Stimulated activated CD4-positive, alpha-beta T cell treated with anti-CD3 and anti-CD28 coated beads, Interleukin-4, amount 100 ng/mL, for 1 hour (primary cell): ENCODE measurements around the gene NR2F1-AS1.
"Not testable (repeated sequence)": the region's sequence is repeated elsewhere in the genome, so short reads cannot be mapped to it uniquely, and the experiment has no call there.

ENCODE experiments used
- DNase-seq: peaks from one replicate; pipeline ENCODE4 v3.0.0-alpha.2; 2020

The NR2F1-AS1 gene

DNA sequence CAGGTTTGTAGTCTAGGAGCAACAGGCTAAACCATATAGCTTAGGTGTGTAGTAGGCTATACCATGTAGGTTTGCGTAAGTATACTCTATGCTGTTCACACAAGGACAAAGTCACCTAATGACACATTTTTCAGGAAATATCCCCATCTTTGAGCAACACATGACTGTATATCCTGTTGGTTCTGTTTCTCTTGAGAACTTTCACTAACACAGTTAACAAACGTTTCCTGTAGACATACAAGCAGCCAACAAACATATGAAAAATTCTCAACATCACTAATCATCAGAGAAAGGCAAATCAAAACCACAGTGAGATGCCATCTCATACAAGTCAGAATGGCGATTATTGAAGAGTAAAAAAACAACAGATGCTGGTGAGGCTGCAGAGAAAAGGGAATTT, 68.2 kb downstream of the NR2F1-AS1 start:
- DNase-seq = no peak

DNA sequence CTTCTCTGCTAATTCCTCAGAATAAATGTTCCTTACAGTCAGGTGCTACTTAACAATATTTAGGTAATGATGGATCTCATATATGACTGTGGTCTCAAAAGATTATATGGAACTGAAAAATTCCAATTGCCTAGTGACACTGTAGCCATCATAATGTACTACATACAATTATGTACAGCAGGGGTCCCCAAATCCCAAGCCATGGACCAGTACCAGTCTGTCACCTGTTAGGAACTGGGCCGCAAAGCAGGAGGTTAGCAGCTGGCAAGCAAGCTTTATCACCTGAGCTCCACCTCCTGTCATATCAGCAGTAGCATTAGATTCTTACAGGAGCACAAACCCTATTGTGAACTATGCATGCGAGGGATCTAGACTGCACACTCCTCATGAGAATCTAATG, 69.6 kb downstream of the NR2F1-AS1 start:
- no peak for DNase-seq

DNA sequence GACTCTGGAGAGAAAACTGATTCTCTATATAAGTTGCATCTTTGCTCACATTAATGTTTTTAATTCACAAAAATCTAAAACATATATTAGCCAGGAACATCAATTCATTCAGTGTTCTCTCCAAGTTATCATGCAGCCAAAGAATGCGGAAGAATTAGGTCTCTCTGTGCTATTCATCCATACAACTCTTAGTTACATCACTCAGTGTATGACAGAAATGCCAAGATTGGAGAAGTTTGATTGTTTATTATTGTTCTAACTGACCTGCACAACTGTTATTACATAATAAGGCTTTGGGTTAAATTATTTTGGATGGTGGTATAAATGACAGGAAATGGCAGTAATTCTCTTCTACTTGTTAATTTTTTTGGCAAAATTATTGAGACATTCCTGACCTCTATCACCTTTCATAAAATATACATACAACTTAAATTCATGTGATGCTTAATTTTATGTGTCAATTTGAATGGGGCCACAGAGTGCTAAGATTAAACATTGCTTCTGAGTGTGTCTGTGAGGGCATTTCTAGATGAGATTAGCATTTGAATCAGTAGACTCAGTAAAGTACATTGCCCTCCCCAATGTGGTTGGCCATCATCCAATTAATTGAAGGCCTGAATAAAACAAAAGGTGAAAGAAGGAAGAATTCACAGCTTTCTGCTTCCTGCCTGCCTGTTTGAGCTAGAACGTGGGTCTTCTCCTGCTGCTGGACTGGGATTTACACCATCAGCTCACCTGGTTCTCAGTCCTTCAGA, 70.2 kb downstream of the NR2F1-AS1 start:
- no peak for DNase-seq

DNA sequence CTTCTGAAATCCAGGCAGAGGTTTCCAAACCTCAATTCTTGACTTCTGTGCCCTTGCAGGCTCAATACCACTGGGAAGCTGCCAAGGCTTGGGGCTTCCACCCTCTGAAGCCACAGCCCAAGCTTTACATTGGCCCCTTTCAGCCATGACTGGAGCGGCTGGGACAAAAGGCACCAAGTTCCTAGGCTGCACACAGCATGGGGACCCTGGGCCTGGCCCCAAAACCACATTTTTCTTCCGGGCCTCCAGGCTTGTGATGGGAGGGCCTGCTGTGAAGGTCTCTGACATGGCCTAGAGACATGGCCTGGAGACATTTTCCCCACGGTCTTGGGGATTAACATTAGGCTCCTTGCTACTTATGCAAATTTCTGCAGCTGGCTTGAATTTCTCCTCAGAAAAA, 75.5 kb downstream of the NR2F1-AS1 start:
- DNase-seq = not testable (repeated sequence)

DNA sequence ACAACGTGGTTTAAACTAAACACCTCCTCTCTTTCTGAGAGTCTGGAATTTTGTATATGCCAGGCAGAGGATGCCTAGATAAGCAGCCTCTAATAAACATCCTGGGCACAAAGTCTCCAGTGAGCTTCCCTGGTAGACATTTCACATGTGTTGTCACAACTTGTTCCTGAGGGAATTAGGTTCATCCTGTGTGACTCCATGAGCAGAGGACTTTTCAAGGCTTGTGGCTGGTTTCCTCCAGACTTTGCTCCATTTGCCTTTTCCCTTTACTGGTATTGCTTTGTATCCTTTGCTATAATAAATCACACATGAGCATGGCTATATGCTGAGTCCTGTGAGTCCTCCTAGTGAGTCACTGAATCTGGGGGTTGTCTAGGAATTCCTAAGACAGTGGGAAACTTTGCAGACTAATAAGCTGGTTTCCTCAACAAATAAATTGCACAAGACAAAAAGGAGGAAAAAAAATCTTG, 77.4 kb downstream of the NR2F1-AS1 start:
- no peak for DNase-seq

DNA sequence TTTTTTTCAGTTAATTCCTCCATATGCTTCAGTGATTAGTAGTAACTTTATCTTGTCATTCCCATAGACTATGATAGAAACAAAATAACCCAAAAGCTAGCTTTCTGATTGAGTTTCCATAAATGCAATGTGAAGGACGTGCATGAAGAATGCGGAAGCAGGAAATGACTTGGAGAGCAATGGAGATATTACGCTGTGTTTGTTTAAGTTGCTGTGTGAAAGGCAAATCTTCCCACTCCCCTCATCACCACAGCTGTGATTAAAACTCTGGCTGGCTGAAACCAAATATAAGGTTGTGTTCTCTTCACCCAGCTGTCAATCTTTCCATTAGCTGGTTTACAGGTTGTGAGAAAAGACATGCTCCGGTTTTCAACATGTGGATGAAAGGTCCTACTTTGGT, 83.9 kb downstream of the NR2F1-AS1 start:
- no peak for DNase-seq

DNA sequence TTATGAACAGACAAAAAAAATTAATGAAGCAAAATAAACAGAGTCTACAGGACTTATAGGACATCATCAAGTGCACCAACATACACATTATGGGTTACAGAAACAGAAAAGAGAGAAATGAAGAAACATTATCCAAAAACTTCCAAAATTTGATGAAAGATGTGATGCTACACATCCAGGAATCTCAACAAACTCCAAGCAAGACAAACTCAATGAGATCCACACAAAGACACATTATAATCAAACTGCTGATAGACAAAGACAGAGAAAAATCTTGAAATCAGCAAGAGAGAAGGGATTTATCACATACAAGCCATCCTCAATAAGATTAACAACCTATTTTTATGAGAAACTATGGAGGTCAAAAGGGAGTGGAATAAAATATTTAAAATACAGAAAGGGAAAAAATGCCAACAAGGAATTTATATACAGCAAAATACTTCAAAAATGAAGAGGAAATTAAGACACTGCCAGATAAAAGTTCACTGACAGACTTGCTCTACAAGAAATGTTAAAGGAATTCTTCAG, 101.0 kb downstream of the NR2F1-AS1 start:
- DNase-seq = no peak

DNA sequence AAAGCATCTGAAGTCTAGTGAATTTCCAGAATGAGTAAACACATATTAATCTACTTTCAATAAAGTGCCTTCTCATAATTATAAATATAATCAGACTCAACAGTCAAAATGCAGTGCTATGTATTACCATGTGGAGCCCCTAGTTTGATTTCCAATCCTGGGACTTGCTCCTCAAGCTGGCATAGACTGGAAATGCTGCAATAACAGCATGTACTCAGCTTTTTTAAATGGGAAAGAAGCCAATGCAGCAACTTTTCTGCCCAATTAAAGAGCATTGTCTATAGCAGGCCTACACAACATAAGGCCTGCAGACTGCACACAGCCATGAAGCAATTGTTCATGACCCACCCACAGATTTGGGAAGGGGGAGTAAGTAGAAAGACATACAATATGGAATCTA, 103.2 kb downstream of the NR2F1-AS1 start:
- DNase-seq = no peak

DNA sequence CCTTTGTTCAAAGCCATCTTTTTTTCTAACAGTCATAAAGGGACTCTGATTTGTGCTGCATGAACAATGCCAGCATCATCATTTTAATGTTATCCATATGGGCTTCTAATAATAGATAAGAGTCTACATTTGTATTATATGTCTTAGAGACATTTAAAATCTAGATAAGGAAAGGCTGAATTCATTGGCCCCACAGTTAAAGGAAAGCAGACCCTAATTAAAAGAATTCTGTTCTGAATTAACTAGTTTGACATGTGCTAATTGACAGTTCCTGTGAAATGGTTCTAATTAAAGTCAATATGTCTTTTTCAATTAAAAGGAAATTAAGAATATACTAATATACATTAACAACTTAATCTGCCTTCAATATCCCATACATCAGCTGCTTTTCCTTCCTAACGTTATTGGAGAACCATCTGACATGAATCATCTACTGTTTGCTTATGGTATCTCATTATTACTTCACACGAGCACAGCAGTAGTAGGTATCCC, 104.7 kb downstream of the NR2F1-AS1 start:
- DNase-seq = no peak

DNA sequence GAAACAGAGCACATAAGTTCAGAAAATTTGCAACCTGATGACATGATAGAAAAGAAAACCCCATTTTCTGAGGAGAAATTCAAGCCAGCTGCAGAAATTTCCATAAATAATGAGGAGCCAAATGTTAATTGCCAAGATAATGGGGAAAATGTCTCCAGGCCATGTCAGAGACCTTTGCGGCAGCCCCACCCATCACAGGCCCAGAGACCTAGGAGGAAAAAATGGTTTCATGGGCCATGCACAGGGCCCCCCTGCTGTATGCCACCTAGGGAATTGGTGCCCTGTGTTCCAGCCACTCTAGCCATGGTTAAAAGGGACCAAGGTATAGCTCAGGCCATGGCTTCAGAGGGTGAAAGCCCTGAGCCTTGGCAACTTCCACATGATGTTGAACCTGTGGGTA, 118.1 kb downstream of the NR2F1-AS1 start:
- no peak for DNase-seq

DNA sequence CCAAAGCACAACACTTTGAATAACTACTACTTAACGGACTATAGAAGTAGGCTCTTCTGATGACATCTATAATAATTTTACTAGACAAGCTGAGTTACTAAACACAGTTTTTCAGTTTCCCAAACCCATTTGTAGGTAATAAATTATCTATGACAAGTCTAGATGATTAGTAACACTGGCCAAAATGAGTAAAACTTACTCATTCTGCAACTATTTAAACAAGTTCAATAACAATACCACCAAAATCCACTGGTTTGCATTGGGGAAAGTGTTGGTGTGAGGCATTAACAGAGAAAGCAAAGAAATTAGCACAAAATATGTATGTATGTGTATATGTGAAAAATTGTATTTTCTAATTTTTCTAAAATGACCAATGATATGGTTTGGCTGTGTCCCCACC, 119.3 kb downstream of the NR2F1-AS1 start:
- DNase-seq = no peak

DNA sequence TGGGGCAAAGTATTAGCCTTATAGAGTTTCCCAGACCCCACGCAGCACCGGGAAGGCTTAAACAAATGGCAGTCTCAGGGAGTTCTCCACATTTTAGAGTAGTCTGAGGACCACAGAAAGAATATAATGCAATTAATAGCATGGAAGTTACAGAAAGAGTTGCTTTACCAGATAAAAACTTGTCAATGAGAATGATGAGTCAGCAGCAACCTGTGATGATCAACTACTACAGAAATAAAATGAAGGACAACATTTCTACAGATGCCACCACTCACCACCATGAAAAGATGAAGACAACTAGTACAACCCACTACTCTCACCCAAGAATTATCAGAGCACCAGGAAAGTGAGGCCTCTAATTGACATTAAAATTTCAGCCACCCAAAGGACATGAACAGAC, 120.7 kb downstream of the NR2F1-AS1 start:
- DNase-seq = no peak

DNA sequence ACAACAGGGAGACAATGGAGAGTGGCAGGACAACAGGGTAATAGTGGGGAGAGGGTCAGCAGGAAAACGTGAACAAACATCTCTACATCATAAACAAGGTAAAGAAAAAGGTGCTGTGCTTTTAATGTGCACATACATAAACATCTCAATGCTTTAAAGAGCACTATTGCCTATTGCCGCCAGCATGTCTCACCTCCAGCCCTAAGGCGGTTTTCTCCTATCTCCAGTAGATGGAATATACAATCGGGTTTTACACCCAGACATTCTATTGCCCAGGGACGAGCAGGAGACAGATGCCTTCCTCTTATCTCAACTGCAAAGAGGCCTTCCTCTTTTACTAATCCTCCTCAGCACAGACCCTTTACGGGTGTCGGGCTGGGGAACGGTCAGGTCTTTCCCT, 124.2 kb downstream of the NR2F1-AS1 start:
- not testable (repeated sequence) for DNase-seq

DNA sequence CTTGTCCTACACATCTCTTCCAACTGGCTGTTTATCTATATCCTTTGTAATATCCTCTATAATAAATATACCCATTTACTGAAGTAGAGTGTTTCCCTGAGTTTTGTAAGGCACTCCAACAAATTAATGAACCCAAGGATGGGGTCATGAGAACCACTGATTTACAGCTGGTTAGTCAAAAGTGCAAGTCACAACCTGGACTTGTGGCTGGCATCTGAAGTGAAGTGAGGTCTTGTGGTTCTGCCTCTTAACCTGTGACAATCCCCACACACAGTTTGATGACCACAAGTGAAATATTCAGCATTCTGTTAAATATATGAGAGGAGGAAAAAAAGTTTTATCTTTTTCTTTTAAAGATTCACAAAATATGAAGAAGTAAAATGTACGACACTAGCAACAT, 126.1 kb downstream of the NR2F1-AS1 start:
- DNase-seq = no peak

DNA sequence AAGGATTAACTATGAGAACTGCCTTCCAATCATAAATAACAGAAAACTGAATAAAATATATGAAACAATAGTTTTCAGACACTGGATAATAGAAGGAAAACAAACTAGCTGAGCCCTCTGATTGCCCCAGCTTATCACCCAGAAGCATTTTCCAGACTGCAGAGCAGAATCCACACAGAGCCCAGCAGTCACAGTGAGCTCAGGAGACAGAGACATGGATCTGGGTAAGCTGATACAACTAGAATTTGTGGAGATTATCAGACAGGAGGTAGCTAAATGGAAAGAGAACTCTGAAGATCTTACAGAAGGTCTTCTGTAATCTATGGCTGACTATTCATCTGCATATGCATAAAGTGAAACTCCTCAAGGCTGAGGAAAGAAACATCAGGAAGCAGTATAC, 128.8 kb downstream of the NR2F1-AS1 start:
- DNase-seq = no peak

DNA sequence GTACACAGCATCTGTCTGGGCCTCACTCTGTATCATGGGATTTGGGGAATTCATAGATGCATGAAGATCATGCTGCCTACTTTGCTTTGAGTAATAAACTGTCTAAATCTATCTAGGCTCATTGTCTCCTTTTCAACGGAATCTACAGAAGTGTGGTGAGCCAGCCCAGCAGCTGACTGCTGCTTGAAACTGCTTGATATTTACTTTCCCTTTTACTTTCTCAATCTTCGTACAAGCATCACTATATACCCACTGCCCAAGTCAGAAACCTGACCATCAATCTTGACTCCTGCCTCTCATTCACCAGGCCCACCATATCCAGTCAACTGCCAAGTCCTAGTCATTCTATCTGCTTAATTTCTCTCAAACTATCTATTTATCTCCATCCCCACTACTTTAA, 142.9 kb downstream of the NR2F1-AS1 start:
- DNase-seq = no peak

DNA sequence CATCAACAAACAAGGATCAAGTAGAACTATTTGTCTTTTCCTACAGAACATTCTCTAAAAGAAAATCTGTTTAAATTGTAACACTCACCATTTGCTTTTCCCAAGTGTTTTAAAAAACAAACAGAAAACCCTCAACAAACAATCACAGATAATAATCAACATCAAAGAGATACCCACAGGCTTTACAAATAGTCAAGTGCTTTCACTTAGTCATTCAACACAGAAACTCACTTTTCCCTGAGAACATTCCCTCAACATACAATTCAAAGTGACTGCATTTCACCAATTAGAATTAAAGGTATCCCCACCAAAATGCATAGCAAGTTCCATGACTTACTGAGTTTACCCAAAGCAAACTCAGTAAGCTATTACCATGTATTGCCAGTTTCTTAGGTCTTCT, 144.9 kb downstream of the NR2F1-AS1 start:
- DNase-seq = no peak

DNA sequence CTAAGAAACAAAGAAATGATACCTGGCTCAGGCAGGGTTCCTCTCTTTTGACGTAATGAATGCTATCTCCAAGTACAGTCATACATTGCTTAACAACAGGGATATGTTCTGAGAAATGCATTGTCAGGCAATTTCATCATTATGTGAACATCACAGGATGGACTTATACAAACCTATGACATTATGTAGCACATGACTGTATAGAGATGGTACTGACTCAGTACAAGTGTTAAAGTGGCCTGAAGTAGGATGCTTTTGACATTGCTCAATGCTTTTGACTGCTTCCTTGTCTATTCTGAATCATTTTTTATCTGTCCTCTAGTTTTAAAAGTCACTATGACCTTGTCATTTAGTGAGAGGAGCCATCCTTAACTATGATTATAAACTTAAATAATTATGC, 147.6 kb downstream of the NR2F1-AS1 start:
- no peak for DNase-seq

DNA sequence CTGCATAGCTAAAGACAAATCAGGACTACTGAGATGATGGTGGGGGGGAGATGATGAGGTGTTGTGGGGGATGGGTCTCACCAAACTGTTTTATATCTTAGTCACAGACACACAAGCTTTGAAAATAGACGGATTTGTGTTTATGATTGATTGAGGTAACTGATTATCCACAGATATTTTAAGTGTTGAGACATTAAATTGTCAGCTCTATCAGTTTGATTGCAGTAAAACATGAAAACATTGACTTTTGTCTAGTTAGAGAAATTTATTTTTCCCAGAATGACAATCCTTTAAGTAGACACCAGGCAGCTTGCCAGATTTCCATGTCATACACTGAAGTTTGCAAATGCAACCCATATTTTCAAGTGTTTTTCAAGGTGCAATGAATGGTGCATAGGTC, 149.8 kb downstream of the NR2F1-AS1 start:
- DNase-seq = no peak

DNA sequence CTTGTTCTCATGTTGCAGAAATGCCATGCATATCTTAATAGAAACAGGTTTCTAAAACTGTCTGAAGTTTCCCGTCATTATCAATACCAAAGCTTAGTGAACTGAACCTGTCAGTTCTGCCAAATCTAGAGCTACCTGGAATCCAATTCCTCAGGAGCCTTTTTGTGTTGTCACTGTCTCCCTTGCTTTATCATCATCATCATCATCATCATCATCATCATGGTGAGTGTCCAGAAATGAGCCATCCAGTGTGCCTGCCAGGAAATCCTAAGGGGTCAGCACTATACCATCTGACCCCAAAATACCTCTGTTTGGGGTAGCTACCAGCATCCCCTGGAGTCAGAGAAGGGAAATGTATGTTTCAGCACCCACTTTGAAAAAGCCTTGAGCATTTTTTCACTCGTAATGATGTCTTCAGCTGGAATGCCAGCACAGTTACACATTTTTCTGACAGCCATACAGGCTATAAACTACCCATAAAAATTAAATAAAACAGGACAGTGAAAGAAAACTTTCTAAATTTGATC, 150.3 kb downstream of the NR2F1-AS1 start:
- DNase-seq = no peak

DNA sequence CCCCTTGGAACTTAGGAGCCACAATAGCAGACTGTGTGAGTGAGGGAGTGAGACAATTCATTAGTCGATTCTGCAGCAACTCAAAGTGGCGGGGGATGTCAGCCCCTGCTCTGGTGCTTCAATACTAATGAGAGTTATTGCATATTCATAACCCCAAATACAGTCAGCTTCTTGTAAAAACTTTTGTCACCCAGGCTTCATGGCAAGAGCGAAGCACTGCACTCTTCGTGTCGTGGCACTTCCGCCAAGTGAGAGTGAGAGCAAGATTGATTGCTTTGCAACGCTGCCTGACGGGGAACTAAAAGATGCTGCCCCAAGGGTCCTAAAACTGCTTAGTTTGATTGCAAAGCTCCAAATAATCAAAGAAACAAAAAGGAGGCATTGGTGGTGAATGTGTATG, 150.9 kb downstream of the NR2F1-AS1 start:
- DNase-seq = no peak

DNA sequence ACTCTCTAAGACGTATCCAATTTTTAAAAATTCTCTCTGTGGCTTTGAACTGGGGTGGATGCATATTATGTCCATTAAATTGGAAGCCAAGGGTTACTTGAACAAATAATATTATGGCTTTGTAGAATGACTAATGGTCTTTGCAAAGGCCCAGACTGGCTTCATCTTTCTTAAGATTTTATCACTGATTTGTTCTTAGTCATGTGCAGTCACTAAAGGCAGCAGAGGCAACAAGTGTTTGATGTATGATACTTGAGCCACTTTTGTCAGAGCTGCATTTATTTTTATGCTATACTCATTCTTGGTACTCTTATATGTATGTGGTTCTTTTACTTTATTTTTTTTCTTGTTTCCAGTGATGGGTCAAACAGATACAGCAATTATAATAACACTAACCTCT, 152.2 kb downstream of the NR2F1-AS1 start:
- no peak for DNase-seq

DNA sequence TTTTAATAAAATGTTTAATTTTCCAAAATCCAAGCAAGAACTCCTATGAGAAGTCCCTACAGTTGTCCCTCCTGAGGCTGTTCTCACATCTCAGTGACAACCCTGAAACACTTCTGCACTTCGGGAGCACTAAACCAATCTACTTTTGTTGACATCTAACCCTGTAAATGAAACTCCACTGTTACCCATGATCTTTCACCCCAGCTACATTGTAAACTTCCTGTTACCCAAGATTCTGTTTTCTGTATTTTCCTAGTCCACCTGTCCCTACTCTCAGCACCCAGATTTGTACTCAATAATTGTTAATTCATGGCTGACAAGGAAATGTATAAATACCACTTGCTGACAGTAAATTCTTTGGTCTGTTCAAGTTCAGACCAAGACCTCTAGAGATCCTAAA, 153.7 kb downstream of the NR2F1-AS1 start:
- no peak for DNase-seq

DNA sequence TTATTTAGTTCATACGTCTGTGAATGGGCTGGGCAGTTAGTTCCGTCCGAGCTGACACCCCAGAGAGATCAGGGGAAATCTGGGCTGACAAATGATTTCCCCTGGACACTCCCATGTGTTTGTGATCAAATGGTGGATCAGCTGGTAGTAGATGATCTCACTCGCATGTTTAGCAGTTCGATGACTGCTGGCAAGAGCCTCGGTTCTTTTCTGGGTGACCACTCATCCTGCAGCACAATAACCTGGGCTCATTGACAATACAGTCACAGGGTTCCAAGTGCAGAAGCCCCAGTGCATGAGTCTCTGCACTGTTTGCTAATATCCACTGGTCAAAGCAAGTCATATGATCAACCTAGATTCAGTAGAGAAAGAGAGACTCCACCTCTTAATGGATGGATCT, 155.9 kb downstream of the NR2F1-AS1 start:
- DNase-seq = no peak

DNA sequence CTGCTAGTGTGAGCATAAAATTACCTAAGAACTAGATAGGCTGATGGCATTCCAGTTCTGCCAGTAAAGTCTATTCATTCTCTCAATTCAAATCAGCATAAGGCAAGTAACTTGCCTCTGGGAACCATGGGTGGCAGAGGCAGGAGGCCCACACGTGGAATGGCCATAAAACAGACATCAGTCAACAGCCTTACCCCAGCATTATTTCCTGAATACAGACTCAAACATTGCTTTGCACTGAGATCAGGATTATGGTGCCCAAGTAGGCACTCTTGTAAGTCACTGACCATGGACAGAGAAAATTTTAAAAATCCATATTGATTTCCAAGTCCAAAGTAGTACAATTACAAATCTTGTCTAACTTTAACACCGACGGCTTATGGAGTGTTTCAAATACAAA, 157.7 kb downstream of the NR2F1-AS1 start:
- DNase-seq = no peak
